Lung (tissue), 12 donors: ENCODE measurements around the gene MMP17. TPM values are rescaled to one million over a fixed set of nuclear protein-coding genes. Genes with fewer than 3 reads are reported as not detected.

Source experiments
- ATAC-seq: fragments of 200-7000 bp; cut with Tn5 transposase; one replicate; pipeline ENCODE4 v1.9.1; 2020; ENCODE audit warnings: moderate number of reproducible peaks; ENCODE audit not compliant: insufficient read depth, low FRiP score
- DNase-seq, 3 donors: peaks; one replicate each; pipeline ENCODE4 v3.0.0-alpha.2; 2013 to 2017
- H3K27ac ChIP-seq, 2 donors: one replicate each; pipeline ENCODE4 v1.5.1; 2013; ENCODE audit warnings: mild to moderate bottlenecking in 2 of 2, moderate library complexity in 2 of 2, control low read depth in 1 of 2, inconsistent platforms in 1 of 2, low read depth in 1 of 2, low read length in 1 of 2
- H3K27me3 ChIP-seq, 3 donors: one replicate each; pipeline ENCODE4 v1.5.1; 2013; ENCODE audit warnings: low read length in 2 of 3; ENCODE audit not compliant: control insufficient read depth in 3 of 3, insufficient read depth in 3 of 3
- H3K36me3 ChIP-seq, 4 donors: one replicate each; pipeline ENCODE4 v1.5.1; 2013; ENCODE audit warnings: low read length in 4 of 4, mild to moderate bottlenecking in 1 of 4, moderate library complexity in 1 of 4; ENCODE audit not compliant: control insufficient read depth in 4 of 4, insufficient read depth in 4 of 4
- H3K4me1 ChIP-seq, 5 donors: one replicate each; pipeline ENCODE4 v1.5.1; 2013; ENCODE audit warnings: low read length in 5 of 5, mild to moderate bottlenecking in 2 of 5, moderate library complexity in 1 of 5; ENCODE audit not compliant: control insufficient read depth in 5 of 5, insufficient read depth in 5 of 5
- H3K4me3 ChIP-seq: one replicate; pipeline ENCODE4 v1.5.1; 2013; ENCODE audit warnings: mild to moderate bottlenecking, control low read depth, moderate library complexity
- H3K9ac ChIP-seq, 2 donors: one replicate each; pipeline ENCODE4 v1.5.1; 2013; ENCODE audit warnings: low read length in 2 of 2, control low read depth in 1 of 2; ENCODE audit not compliant: insufficient read depth in 1 of 2
- H3K9me3 ChIP-seq, 4 donors: one replicate each; pipeline ENCODE4 v1.5.1; 2013; ENCODE audit warnings: low read length in 3 of 4, mild to moderate bottlenecking in 1 of 4, moderate library complexity in 1 of 4; ENCODE audit not compliant: control insufficient read depth in 4 of 4, insufficient read depth in 3 of 4
- WGBS, 2 donors: extraction: QIAGEN DNeasy Blood & Tissue Kit; methylation state at CpG; one replicate each; pipeline ENCODE4 v1.1.7; 2013; 5-methylcytosine and 5-hydroxymethylcytosine counted together
- polyA plus RNA-seq, 2 donors: library from polyadenylated mRNA; stranded (reverse); fragments of 200-250 nt; gene quantifications; one replicate each; pipeline ENCODE4 v1.2.1, GENCODE V29; 2013
- total RNA-seq, 2 donors: library from RNA; depleted of rRNA in 1 of 2; stranded (reverse); fragments of >200 nt in 1 of 2; gene quantifications; one replicate each; pipeline ENCODE4 v1.2.1, GENCODE V29; 2014 to 2021
- TF ChIP-seq, protein P1 (sequence below): IDR thresholded peaks from 2 replicates; pipeline ENCODE4 v1.5.1; 2012; ENCODE audit warnings: mild to moderate bottlenecking; ENCODE audit errors: control extremely low read depth, extremely low read depth
- donor health status: control.
- donor health status: control.
- donor health status: Bipolar disorder and iron deficiency.
- donor health status: healthy.
- donor health status: DM: yes; HTN: yes; CAD: no.

The MMP17 gene
- total and polyA plus RNA-seq, 4 donors = 1.7 to 5.6 (median 3.9) TPM

DNA sequence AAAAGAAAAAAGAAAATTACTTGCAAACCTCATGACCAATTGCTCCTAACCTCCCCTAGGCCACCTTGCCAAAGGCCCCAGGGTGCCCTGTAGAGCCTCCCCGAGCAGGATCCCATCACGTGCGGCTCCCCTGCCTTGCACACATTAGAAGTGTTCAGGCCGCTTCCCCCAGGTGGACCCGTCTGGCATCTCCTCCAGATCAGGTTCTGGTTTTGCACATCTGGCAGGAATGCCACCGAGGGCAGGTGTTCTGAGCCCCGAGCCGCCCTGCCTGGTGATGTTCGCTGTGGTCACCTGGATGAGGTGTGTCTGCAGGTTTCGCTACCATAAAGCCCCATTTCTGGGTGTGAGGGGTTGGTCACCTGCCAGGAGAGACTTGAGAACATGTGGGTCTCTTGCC, 19.3 kb downstream of the MMP17 start:
- 87 to 94% methylated on average over 10 of the region's 10 CpGs for WGBS, 2 donors
- Histone ChIP-seq H3K27me3 (no peaks in the 10 kb centered on the region), H3K4me1 (no peaks in the 10 kb centered on the region), H3K9ac (no peak overlapping the region), H3K36me3 (peaks cover 0 to 1% (median 0%) of the 10 kb centered on the region in 4 donors), H3K4me3 (no peak overlapping the region), H3K9me3 (no peaks in the 10 kb centered on the region), H3K27ac (no peak overlapping the region)
- no peak for DNase-seq
- ATAC-seq = no peak
- TF ChIP-seq, protein P1, sequence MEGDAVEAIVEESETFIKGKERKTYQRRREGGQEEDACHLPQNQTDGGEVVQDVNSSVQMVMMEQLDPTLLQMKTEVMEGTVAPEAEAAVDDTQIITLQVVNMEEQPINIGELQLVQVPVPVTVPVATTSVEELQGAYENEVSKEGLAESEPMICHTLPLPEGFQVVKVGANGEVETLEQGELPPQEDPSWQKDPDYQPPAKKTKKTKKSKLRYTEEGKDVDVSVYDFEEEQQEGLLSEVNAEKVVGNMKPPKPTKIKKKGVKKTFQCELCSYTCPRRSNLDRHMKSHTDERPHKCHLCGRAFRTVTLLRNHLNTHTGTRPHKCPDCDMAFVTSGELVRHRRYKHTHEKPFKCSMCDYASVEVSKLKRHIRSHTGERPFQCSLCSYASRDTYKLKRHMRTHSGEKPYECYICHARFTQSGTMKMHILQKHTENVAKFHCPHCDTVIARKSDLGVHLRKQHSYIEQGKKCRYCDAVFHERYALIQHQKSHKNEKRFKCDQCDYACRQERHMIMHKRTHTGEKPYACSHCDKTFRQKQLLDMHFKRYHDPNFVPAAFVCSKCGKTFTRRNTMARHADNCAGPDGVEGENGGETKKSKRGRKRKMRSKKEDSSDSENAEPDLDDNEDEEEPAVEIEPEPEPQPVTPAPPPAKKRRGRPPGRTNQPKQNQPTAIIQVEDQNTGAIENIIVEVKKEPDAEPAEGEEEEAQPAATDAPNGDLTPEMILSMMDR = no peak

GRCh38 chr12:131848753-131849152, 20.6 kb downstream of the MMP17 start:
- no peaks in the 10 kb centered on the region for H3K9me3 ChIP-seq
- no peaks in the 10 kb centered on the region for H3K27me3 ChIP-seq
- H3K27ac ChIP-seq = no peak overlapping the region
- ATAC-seq = no peak
- no peak overlapping the region for H3K9ac ChIP-seq
- H3K36me3 ChIP-seq = peaks cover 0 to 1% (median 0%) of the 10 kb centered on the region in 4 donors
- H3K4me3 ChIP-seq = no peak overlapping the region
- TF ChIP-seq, protein P1 = no peak
- WGBS, 2 donors = 82% methylated on average over 24 of the region's 24 CpGs
- no peaks in the 10 kb centered on the region for H3K4me1 ChIP-seq
- DNase-seq = no peak

- ATAC-seq (no peak), DNase-seq (no peak)
- TF ChIP-seq, protein P1 = no peak
- Histone ChIP-seq H3K4me3 (no peak overlapping the region), H3K4me1 (no peaks in the 10 kb centered on the region), H3K9me3 (no peaks in the 10 kb centered on the region), H3K27me3 (peaks cover 0 to 3% (median 0%) of the 10 kb centered on the region in 3 donors), H3K36me3 (no peaks in the 10 kb centered on the region), H3K9ac (no peak overlapping the region), H3K27ac (no peak overlapping the region)
- 89 to 92% methylated on average over 42 to 47 of the region's 47 CpGs for WGBS, 2 donors
These were observed 21.7 kb downstream of the MMP17 start for GRCh38 chr12:131849700-131850553.
